ENCODE data around the gene GIPC1. TPM values are rescaled to one million over a fixed set of nuclear protein-coding genes. Genes with fewer than 3 reads are reported as not detected.

GIPC1 gene
- total and polyA plus RNA-seq, 9 of the 15 experiments (the other 6 are each of a cell fraction or from before 2014, with no cell fraction given), result 0.49 to 54.7 (median 24.8) TPM

- WGBS (ENCODE audit: insufficient coverage, low coverage, missing lambda C conversion rate), result 90% methylated on average over 18 of the region's 19 CpGs
- intact Hi-C loops (cut with micrococcal nuclease), result no loop called here
- Histone ChIP-seq H3K9me3 (replicated peaks; ENCODE audit: control insufficient read depth, insufficient read depth, low read depth, low read length) (no peaks in the 10 kb centered on the region), H3K4me1 (replicated peaks in 1 of 2; ENCODE audit: control insufficient read depth in 2 of 2, insufficient read depth in 2 of 2, low read length in 2 of 2) (peaks cover 26 to 52% of the 10 kb centered on the region in 2 experiments; a peak in 4 of 5 replicates), H3K9me1 (ENCODE audit: control insufficient read depth, insufficient read depth, low read length) (no peaks in the 10 kb centered on the region), H3K9ac (ENCODE audit: insufficient read depth in 1 of 2, low read depth in 2 of 2, low read length in 2 of 2) (peak overlapping the region in 1 of 2 experiments; percentile 48; a peak in 1 of 4 replicates), H3K79me2 (ENCODE audit: control insufficient read depth, insufficient read depth, low read length) (peaks cover 80% of the 10 kb centered on the region), H3K36me3 (ENCODE audit: control insufficient read depth, insufficient read depth, low read length) (peaks cover 26% of the 10 kb centered on the region; the same call in 1 of the 3 replicates), H3K27me3 (ENCODE audit: control insufficient read depth in 2 of 2, insufficient read depth in 2 of 2, low read length in 2 of 2) (no peaks in the 10 kb centered on the region), H2AFZ (ENCODE audit: low read depth, low read length) (no peak overlapping the region), H4K20me1 (replicated peaks; ENCODE audit: control insufficient read depth, insufficient read depth, low read length) (peaks cover 18% of the 10 kb centered on the region), H3K4me2 (ENCODE audit: insufficient read depth, low read length) (no peak overlapping the region), H3K4me3 (no peak overlapping the region), H3K27ac (ENCODE audit: extremely low read depth, low read depth, low read length) (no peak overlapping the region)
- no peak for FAIRE-seq
- no peak for DNase-seq (ENCODE audit: extremely low read depth in 1 of 4, low spot score in 3 of 4)
- CTCF ChIA-PET (ENCODE audit: low intra/inter-chr PET ratio), result no interaction called here
- in situ Hi-C loops (cut with MboI), result no loop called here
- TF ChIP-seq ZBTB2 (IDR thresholded peaks at IDR 0.05), result no peak
- TF ChIP-seq ATF6 (CRISPR knock-in tag; IDR thresholded peaks at IDR 0.05), result no peak
- TF ChIP-seq CREB5 (CRISPR knock-in tag; IDR thresholded peaks at IDR 0.05), result no peak
- TF ChIP-seq PML (IDR thresholded peaks at IDR 0.05; ENCODE audit: low read length), result no peak
- no TSS peak for BruUV-seq (replicated peaks)
- ATAC-seq, result no peak
- POLR2A ChIA-PET, result no interaction called here
Measured at GRCh38 chr19:14540741-14541525, 45.0 kb upstream of the GIPC1 start.

All from K562 (cell line).